GM19463 (cell line): ENCODE results near the gene ANKRD13D.

Source experiments
- ATAC-seq: cut with Tn5 transposase; IDR thresholded peaks from one replicate; pipeline ENCODE4 v1.9.1; 2021; ENCODE audit warnings: mild to moderate bottlenecking, moderate library complexity; ENCODE audit not compliant: unreplicated experiment

Gene ANKRD13D

GRCh38 chr11:67285541-67286498, 3.3 kb upstream of the ANKRD13D start:
- ATAC-seq: no peak

GRCh38 chr11:67286621-67287333, 2.3 kb upstream of the ANKRD13D start:
- no peak for ATAC-seq

GRCh38 chr11:67287355-67288197, 1.5 kb upstream of the ANKRD13D start:
- ATAC-seq: no peak

- ATAC-seq: no peak
These were observed 978 bp upstream of the ANKRD13D start for GRCh38 chr11:67288198-67288451.

GRCh38 chr11:67288452-67289225, 464 bp upstream of the ANKRD13D start:
- ATAC-seq: peak; percentile 70

GRCh38 chr11:67289651-67290479, 762 bp downstream of the ANKRD13D start:
- no peak for ATAC-seq

- ATAC-seq: no peak
These were observed 1.7 kb downstream of the ANKRD13D start for GRCh38 chr11:67290801-67291200.

- ATAC-seq: no peak
These were observed 2.6 kb downstream of the ANKRD13D start for GRCh38 chr11:67291481-67292381.

- ATAC-seq: no peak
These were observed 3.6 kb downstream of the ANKRD13D start for GRCh38 chr11:67292671-67293070.

GRCh38 chr11:67293090-67293489, 4.0 kb downstream of the ANKRD13D start:
- no peak for ATAC-seq

GRCh38 chr11:67295846-67296245, 6.7 kb downstream of the ANKRD13D start:
- no peak for ATAC-seq

- ATAC-seq: no peak
These were observed 9.7 kb downstream of the ANKRD13D start for GRCh38 chr11:67298786-67299185.

GRCh38 chr11:67299471-67300191, 10.5 kb downstream of the ANKRD13D start:
- no peak for ATAC-seq

- ATAC-seq: no peak
These were observed 11.2 kb downstream of the ANKRD13D start for GRCh38 chr11:67300256-67300755.

- no peak for ATAC-seq
These were observed 11.7 kb downstream of the ANKRD13D start for GRCh38 chr11:67300756-67301312.

GRCh38 chr11:67301313-67301921, 12.3 kb downstream of the ANKRD13D start:
- no peak for ATAC-seq

- ATAC-seq: no peak
These were observed 12.9 kb downstream of the ANKRD13D start for GRCh38 chr11:67301951-67302516.
